Stimulated activated CD4-positive, alpha-beta T cell treated with anti-CD3 and anti-CD28 coated beads, Interleukin-12 subunit alpha, Interleukin-12 subunit beta, amount 100 ng/mL, for 4 hours (primary cell): ENCODE results near the gene ZNF678.
"Not testable (repeated sequence)": the region's sequence is repeated elsewhere in the genome, so short reads cannot be mapped to it uniquely, and the experiment has no call there.

Experiments
- DNase-seq: peaks from one replicate; pipeline ENCODE4 v3.0.0-alpha.2; 2020

The ZNF678 gene

DNA sequence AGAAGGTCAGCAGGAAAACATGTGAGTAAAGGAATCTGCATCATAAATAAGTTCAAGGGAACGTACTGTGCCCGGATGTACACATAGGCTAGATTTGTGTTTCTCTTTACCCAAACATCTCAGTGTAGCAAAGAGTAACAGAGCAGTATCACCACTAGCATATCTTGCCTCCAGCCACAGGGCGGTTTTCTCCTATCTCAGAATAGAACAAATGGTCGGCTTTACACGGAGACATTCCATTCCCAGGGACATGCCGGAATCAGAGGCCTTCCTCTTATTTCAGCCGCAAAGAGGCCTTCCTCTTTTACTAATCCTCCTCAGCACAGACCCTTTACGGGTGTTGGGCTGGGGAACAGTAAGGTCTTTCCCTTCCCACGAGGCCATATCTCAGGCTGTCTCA, 42.9 kb downstream of the ZNF678 start:
- DNase-seq: not testable (repeated sequence)

- no peak for DNase-seq
These were observed 44.1 kb downstream of the ZNF678 start for GRCh38 chr1:227607336-227607898.

- no peak for DNase-seq
These were observed 49.3 kb downstream of the ZNF678 start for GRCh38 chr1:227612658-227613057.

DNA sequence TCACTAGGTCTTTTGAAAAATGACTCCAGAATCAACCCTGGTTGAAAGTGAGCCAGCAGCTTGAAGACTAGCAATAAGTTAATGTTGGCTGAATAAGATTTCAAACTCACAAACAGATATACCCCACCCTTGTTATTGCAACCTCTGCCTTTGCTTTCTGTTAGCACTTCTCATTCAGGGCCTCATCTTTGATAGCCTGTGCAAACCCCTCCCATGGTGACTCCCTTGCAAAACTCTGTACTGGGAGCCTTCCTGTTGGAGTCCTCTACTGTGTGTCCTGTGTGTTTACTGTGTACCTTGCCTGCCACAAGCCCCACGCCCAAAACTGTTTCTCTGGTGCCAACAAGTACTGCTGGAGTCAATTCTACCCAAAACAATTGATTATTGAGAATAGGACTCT, 50.2 kb downstream of the ZNF678 start:
- DNase-seq: no peak

DNA sequence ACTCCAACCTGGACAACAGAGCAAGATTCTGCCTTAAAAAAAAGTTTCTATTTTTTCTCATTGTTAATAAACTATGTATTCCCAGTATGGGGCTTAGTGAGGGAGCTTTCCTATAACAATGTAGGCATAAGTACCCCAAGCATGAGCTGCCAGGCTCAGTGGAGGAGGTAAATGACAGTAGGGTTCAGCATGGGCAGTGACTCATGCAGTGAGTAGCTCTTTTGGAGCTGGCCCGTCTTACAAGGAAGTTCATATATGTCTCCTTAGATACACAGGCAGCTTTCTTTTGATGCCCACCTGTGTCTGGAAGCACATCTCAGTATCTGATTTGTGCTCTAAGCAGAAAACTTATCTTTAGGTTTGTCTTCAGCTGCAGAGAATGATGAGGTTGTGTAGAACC, 57.9 kb downstream of the ZNF678 start:
- no peak for DNase-seq

- DNase-seq: no peak
These were observed 59.6 kb downstream of the ZNF678 start for GRCh38 chr1:227622739-227623475.

GRCh38 chr1:227632325-227632724, 69.0 kb downstream of the ZNF678 start:
- no peak for DNase-seq

- no peak for DNase-seq
These were observed 72.2 kb downstream of the ZNF678 start for GRCh38 chr1:227635596-227635995.

DNA sequence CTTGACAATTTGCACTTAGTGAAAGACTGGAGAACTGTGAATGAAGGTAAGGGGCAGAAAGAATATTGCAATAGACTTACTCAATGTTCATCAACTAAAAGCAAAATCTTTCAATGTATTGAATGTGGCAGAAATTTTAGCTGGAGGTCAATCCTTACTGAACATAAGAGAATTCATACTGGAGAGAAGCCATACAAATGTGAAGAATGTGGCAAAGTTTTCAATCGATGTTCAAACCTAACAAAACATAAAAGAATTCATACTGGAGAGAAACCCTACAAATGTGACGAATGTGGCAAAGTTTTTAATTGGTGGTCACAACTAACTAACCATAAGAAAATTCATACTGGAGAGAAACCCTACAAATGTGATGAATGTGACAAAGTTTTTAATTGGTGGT, 91.1 kb downstream of the ZNF678 start:
- DNase-seq: no peak

DNA sequence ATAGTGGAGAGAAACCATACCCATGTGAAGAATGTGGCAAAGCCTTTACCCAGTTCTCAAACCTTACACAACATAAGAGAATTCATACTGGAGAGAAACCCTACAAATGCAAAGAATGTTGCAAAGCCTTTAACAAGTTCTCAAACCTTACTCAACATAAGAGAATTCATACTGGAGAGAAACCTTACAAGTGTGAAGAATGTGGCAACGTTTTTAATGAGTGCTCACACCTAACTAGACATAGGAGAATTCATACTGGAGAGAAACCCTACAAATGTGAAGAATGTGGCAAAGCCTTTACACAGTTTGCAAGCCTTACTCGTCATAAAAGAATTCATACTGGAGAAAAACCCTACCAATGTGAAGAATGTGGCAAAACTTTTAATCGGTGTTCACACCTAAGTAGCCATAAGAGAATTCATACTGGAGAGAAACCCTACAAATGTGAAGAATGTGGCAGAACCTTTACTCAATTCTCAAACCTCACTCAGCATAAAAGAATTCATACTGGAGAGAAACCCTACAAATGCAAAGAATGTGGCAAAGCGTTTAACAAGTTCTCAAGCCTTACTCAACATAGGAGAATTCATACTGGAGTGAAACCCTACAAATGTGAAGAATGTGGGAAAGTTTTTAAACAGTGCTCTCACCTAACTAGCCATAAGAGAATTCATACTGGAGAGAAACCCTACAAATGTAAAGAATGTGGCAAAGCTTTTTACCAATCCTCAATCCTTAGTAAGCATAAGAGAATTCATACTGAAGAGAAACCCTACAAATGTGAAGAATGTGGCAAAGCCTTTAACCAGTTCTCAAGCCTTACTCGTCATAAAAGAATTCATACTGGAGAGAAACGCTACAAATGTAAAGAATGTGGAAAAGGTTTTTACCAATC, 91.7 kb downstream of the ZNF678 start:
- no peak for DNase-seq

GRCh38 chr1:227661495-227661894, 98.1 kb downstream of the ZNF678 start:
- DNase-seq: no peak

DNA sequence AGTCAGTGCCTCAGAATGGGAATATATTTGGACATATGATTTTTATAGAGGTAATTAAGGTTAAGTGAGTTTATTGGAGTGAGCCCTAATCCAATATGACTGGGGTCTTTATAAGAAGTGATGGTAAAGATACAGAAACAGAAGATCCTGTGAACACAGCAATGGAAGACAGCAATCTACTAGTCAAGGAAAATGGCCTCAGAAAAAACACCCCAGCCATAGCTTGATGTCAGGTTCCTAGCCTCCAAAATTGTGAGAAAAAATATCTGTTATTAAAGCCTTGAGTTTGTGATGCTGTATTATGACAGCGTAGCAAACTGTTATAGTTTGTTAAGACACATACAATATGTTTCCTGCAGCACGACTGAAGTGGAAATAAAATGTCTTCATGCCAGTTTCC, 99.6 kb downstream of the ZNF678 start:
- DNase-seq: no peak

DNA sequence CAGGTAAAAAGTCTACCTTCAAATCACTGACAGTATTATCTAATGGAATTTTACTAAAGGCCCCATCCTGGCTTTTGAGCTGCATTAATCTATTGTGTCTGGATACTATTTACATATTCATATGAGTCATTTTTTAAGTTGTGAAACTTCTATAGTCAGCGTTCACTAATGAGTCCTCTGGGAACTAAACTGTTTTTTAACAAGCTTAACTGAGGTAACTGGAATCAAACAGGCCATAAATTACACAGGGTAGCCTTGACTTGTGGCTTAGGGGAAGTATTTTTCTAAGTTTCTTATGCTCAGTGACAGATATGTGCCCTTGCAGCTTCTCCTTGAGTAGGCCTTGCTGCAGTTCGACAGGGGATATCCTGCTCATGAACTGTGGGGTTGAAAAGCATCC, 102.9 kb downstream of the ZNF678 start:
- DNase-seq: no peak

GRCh38 chr1:227673441-227673840, 110.1 kb downstream of the ZNF678 start:
- no peak for DNase-seq

GRCh38 chr1:227685807-227686206, 122.5 kb downstream of the ZNF678 start:
- no peak for DNase-seq

- DNase-seq: no peak
These were observed 134.0 kb downstream of the ZNF678 start for GRCh38 chr1:227697321-227697864.

GRCh38 chr1:227701631-227702030, 138.3 kb downstream of the ZNF678 start:
- DNase-seq: not testable (repeated sequence)

- no peak for DNase-seq
These were observed 144.5 kb downstream of the ZNF678 start for GRCh38 chr1:227707846-227708245.

GRCh38 chr1:227709451-227709850, 146.1 kb downstream of the ZNF678 start:
- no peak for DNase-seq

DNA sequence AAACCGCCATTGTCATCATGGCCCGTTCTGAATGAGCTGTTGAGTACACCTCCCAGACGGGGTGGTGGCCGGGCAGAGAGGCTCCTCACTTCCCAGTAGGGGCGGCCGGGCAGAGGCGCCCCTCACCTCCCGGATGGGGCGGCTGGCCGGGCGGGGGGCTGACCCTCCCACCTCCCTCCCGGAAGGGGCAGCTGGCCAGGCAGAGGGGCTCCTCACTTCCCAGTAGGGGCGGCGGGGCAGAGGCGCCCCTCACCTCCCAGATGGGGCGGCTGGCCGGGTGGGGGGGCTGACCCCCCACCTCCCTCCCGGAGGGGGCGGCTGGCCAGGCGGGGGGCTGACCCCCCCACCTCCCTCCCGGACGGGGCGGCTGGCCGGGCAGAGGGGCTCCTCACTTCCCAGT, 147.1 kb downstream of the ZNF678 start:
- not testable (repeated sequence) for DNase-seq

DNA sequence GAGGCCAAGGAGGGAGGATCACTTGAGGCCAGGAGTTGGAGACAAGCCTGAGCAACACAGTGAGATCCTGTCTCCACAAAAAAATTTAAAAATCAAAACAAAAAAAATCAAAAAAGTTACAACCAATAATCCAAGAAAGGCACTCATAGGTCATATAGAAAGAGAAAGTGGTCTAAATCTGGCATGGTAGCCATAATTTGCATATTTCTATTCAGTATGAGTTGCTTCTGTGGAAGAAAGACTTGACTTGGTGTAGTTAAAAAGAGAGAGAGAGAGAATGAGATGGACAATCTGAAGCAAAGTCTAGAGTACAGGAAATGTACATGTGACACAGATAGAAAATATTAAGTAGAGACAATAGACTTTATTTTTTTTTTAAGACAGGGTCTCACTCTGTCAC, 149.3 kb downstream of the ZNF678 start:
- DNase-seq: no peak

DNA sequence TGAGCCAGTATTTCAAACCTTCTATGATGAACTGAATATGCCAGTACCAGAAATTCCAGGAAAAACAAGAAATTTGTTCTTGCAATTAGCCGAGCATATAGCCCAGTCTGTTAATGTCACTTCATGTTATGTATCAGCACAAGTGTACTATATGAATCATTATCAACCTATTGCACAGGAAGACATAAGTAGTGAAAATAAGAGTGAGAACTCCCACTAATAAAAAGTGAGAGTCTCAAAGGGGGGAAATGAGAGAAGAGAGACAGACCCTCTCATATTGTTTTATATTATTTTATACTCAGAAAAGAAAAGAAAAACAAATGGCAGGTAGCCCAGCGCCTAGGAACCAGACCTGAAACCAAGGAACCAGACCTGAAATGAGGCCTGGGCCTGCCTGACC, 155.6 kb downstream of the ZNF678 start:
- DNase-seq: no peak

GRCh38 chr1:227723474-227723873, 160.1 kb downstream of the ZNF678 start:
- no peak for DNase-seq

DNA sequence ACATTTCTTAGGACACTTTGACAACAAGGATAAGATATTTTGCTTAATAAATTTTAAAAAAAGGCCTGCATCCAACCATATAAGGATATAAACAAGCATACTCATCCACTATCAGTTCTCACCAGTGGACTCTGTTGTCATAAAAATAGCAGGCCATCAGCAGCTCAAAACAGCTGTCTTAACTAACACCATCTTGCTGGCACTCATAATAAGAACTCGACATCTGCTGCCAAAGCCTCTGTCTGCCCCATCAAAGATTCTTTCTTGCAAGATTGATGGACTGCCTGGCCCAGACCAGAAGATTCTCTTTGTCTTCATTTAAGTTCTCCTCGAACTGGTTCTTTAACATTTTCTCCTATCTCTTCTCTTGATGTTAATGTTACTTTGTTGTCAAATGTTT, 161.7 kb downstream of the ZNF678 start:
- no peak for DNase-seq
